CD4-positive, alpha-beta T cell treated with Interferon gamma for 1 hour (primary cell): ENCODE results near the gene FBRSL1.

Experiments used
- DNase-seq: peaks from one replicate; pipeline ENCODE4 v3.0.0-alpha.2; 2020

FBRSL1 gene

GRCh38 chr12:132513458-132514135, 23.6 kb downstream of the FBRSL1 start:
- DNase-seq, result no peak

- no peak for DNase-seq
Measured at GRCh38 chr12:132514216-132514820, 24.4 kb downstream of the FBRSL1 start.

DNA sequence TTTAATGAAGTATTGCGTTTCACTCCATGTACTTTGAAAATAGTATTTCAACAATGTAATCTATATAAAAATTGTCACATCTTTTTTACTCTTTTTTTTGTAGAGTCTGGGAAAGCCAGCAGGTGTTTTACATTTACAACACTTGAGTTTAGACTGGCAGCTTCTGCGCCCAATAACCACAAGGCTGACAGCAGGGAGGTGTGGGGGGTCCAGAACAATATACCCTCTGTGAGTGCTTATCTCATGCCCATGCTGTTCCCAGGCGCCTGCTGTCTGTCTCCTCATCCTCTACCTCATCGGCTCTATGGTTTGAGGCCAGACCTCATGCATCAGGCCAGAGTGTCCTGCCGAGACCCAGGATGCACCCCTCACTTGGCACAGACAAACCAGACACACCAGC, 24.9 kb downstream of the FBRSL1 start:
- no peak for DNase-seq

GRCh38 chr12:132516095-132517012, 26.4 kb downstream of the FBRSL1 start:
- DNase-seq, result no peak

- no peak for DNase-seq
Measured at GRCh38 chr12:132517013-132517739, 27.2 kb downstream of the FBRSL1 start.

- no peak for DNase-seq
Measured at GRCh38 chr12:132517740-132518100, 27.8 kb downstream of the FBRSL1 start.

GRCh38 chr12:132518354-132518992, 28.5 kb downstream of the FBRSL1 start:
- DNase-seq, result no peak

- DNase-seq, result no peak
Measured at GRCh38 chr12:132520421-132521199, 30.7 kb downstream of the FBRSL1 start.

GRCh38 chr12:132521200-132521580, 31.2 kb downstream of the FBRSL1 start:
- no peak for DNase-seq

GRCh38 chr12:132521712-132522292, 31.9 kb downstream of the FBRSL1 start:
- DNase-seq, result no peak

- DNase-seq, result no peak
Measured at GRCh38 chr12:132522592-132523380, 32.8 kb downstream of the FBRSL1 start.

- DNase-seq, result peak; percentile 69
Measured at GRCh38 chr12:132523576-132524331, 33.8 kb downstream of the FBRSL1 start.

GRCh38 chr12:132524405-132524804, 34.5 kb downstream of the FBRSL1 start:
- no peak for DNase-seq

DNA sequence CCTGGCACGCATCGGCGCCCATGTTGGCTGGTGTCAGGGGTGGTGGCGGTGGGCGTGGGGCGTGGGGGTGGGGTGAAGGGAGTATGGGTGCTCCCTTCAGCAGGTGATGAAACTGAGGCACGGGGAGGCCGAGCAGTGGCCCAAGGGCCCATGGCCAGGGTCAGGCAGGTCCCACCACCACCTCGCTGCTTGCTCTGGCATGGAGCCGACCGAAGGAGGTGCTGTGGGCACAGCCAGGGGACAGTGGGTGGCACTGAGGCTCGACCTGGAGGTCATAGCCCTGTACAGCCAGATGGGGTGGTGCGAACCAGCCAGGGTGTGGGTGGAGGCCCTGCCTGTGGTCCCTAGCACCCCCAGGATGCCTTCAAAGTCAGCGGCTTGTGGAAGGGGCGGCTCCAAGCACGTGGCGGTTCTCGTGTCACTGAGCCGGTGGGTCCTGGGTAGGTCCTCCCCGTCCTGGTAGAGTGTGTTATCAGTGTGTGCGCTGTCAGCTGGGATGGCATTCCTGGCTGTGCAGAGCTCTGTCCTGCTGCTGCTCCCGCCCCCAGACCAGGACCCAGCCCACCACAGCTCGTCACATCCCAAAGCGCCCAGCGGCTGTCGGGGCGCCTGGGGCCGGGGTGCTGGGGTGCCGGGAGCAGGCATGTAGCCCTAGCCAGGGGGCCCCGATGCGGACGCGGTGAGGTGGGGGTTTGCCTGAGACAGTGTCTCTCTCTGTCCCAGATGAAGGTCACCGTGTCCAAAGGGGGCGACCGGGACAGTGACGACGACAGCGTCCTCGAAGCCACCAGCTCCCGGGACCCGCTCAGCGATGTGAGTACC, 35.3 kb downstream of the FBRSL1 start:
- DNase-seq, result no peak

DNA sequence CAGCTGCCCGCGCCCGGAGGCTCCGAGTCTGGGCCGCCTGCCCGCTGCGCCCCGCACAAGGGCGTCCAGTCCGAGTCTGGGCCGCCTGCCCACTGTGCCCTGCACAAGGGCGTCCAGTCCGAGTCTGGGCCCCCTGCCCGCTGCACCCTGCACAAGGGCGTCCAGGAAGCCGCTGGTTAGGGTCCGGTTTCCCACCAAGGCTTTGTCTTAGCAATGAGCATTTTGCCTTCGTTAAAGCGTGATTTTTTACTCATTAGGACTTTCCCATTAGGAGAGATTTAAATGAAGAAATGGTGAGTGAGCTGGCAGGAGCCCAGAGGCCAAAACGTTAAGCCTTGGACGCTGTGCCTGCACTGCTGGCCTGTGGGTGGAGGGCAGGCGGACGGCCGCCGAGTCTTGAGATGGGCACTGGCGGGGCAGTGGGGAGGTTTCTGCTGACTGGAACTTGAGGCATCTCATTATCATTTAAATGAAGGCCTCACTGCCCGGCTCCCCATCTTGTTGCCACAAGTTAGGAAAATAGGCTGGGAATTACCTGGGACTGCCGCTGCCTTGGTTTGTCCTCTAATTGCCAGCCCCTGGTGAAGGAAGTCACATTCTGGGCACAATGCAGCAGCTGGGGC, 36.0 kb downstream of the FBRSL1 start:
- DNase-seq, result no peak

- DNase-seq, result no peak
Measured at GRCh38 chr12:132527186-132527882, 37.4 kb downstream of the FBRSL1 start.

GRCh38 chr12:132527883-132528264, 37.9 kb downstream of the FBRSL1 start:
- DNase-seq, result no peak
